Motor neuron (in vitro differentiated cells): ENCODE measurements around the gene DNMBP. TPM values are rescaled to one million over a fixed set of nuclear protein-coding genes. Genes with fewer than 3 reads are reported as not detected.

Experiments
- ATAC-seq, 8 experiments: fragments of 200-7000 bp; cut with Tn5 transposase; replicated peaks in 6 of 8; 2 replicates each; pipeline ENCODE4 v1.8.0; 2021; ENCODE audit warnings: mild to moderate bottlenecking in 8 of 8, moderate library complexity in 8 of 8
- H3K27ac ChIP-seq, 2 donors: fragments of 250-450 bp; sonication (Bioruptor Pico); 2 replicates each; pipeline ENCODE4 v1.9.0; 2021; ENCODE audit warnings: antibody characterized with exemption in 2 of 2, mild to moderate bottlenecking in 2 of 2, moderate library complexity in 1 of 2
- H3K4me1 ChIP-seq, 2 donors: fragments of 250-450 bp; sonication (Bioruptor Pico); replicated peaks in 1 of 2; 2 replicates each; pipeline ENCODE4 v1.6.1; 2021; ENCODE audit warnings: antibody characterized with exemption in 2 of 2, mild to moderate bottlenecking in 2 of 2, moderate library complexity in 1 of 2
- H3K4me3 ChIP-seq, 5 donors: fragments of 250-450 bp; sonication (Bioruptor Pico); 2 replicates each; pipeline ENCODE4 v1.9.0; 2021; ENCODE audit warnings: antibody characterized with exemption in 5 of 5, mild to moderate bottlenecking in 5 of 5, moderate library complexity in 4 of 5
- WGBS, 10 experiments: fragments of 450-650 bp; shearing (Covaris generic); methylation state at CpG; one replicate each; pipeline ENCODE4 v1.0.0; 2022; 5-methylcytosine and 5-hydroxymethylcytosine counted together
- in situ Hi-C, 9 experiments: fragments of 400-800 bp; cut with MboI; loops; one replicate each; pipeline ENCODE4 v1.15.0; 2021; ENCODE audit warnings: low sequenced_read_pairs in 9 of 9, low pct_unique_long_range_greater_than_20kb in 2 of 9; ENCODE audit not compliant: unreplicated experiment in 9 of 9
- total RNA-seq, 8 experiments: library from RNA; unstranded; fragments of 300-600 nt; gene quantifications; 2 replicates each; pipeline versions ENCODE4 v1.2.3 to v1.2.4, GENCODE V29; 2022

Gene DNMBP
- total RNA-seq, 8 experiments from 2014 or later, result 3.3 to 24.0 (median 9.9) TPM

GRCh38 chr10:99828464-99828863 is 181.3 kb downstream of the DNMBP start:
- no peak for ATAC-seq
- no peak overlapping the region for H3K4me3 ChIP-seq
- in situ Hi-C loops, result loop anchor here in 3 of 9 experiments (25.0 kb wide), 2 partner anchors 209 to 384 kb away; no protein-coding TSS in a partner anchor
- no peak overlapping the region for H3K27ac ChIP-seq
- 71 to 94% methylated on average over 2 of the region's 2 CpGs; no CpG with 5 or more reads in 8 of the 10 experiments for WGBS, 10 experiments
- H3K4me1 ChIP-seq, result no peaks in the 10 kb centered on the region

GRCh38 chr10:99827936-99828335 is 181.8 kb downstream of the DNMBP start:
- no peak overlapping the region for H3K4me3 ChIP-seq
- H3K4me1 ChIP-seq, result no peaks in the 10 kb centered on the region
- in situ Hi-C loops, result loop anchor here in 3 of 9 experiments (25.0 kb wide), 2 partner anchors 209 to 384 kb away; no protein-coding TSS in a partner anchor
- WGBS, 10 experiments, result 20 to 100% (median 94%) methylated on average over 1 to 2 of the region's 3 CpGs; no CpG with 5 or more reads in 3 of the 10 experiments
- no peak for ATAC-seq
- no peak overlapping the region for H3K27ac ChIP-seq

Other genes with a start within 250 kb of the DNMBP start
- gene ABCC2, start 227.3 kb downstream of the DNMBP start, total RNA-seq, result 1 to 10 TPM in 1 of 8 experiments, under 1 TPM in 7; 0.11 to 7.9 (median 0.55) TPM
- gene CPN1, start 71.9 kb upstream of the DNMBP start, total RNA-seq, result under 1 TPM in 1 of 8 experiments, not detected in 7; 0.87 TPM
- gene ERLIN1, start 176.1 kb upstream of the DNMBP start, total RNA-seq, result 10 to 100 TPM in 6 of 8 experiments, 1 to 10 TPM in 2; 6.7 to 27.9 (median 18.3) TPM
- gene CHUK, start 219.6 kb upstream of the DNMBP start, total RNA-seq, result 10 to 100 TPM in 7 of 8 experiments, 1 to 10 TPM in 1; 9.4 to 22.5 (median 15.3) TPM